ENCODE data around the gene CALM3. TPM values are rescaled to one million over a fixed set of nuclear protein-coding genes. Genes with fewer than 3 reads are reported as not detected.

The CALM3 gene
- total and polyA plus RNA-seq, 4 experiments from 2014 or later: 169 to 212 (median 191) TPM

DNA sequence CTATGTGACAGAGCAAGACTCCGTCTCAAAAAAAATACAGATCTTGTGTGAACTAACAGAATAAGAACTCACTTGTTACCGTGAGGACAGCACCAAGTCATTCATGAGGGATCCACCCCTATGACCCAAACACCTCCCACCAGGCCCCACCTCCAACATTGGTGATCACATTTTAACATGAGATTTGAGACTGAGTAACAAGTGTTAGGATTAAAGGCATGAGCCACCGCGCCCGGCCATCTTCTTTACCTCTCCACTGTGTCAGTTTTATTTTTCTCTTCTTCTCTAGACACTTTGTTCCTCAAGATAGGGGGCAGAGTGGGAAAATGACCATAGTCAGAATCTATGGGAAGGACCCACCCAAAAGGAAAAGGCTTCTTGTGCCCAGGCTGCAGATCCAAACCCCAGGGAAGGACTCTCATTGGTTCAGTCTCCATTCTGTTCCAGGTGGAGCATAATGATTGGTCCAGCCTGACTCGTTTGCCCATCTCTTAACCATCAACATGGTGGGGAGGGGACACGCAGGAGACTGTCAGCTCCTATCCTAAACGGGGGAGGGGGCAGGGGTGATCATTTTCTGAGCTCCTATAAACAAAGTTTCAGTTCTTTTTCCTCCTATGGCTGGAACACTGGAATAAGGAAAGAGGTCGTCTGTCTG, 1.3 kb upstream of the CALM3 start:
- H3K4me1 ChIP-seq (ENCODE audit: insufficient read depth, low read length): peaks cover 35% of the 10 kb centered on the region
- H3K36me3 ChIP-seq (ENCODE audit: insufficient read depth, low read length): no peaks in the 10 kb centered on the region
- DNase-seq: no peak
- Mint-ChIP-seq H3K4me1 (peaks cover 9 to 42% (median 27%) of the 10 kb centered on the region in 4 donors), H3K36me3 (peaks cover 0 to 25% of the 10 kb centered on the region in 2 donors), H3K27ac (peak overlapping the region; percentile 100), H3K27me3 (peaks cover 0 to 4% of the 10 kb centered on the region in 2 donors), H3K9me3 (peaks cover 0 to 11% (median 8%) of the 10 kb centered on the region in 8 donors), H3K4me3 (peak overlapping the region; percentile 98 to 99 (median 99))
- H3K27me3 ChIP-seq (ENCODE audit: insufficient read depth, low read length): no peaks in the 10 kb centered on the region
- POLR2A ChIA-PET (ENCODE audit: partially characterized antibody): interaction anchor here (0.5 to 8.3 kb wide), 17 partner anchors 7 to 984 kb away, joined by 3 to 301 read pairs (median 5); partner anchors contain the start of genes DACT3, FKRP, INAFM1 and PRKD2
- peaks cover 0 to 4% of the 10 kb centered on the region in 2 donors for H3K9me3 ChIP-seq (ENCODE audit: control insufficient read depth in 1 of 2, low read length in 2 of 2)
- intact Hi-C loops (cut with micrococcal nuclease): loop anchor here (1.0 to 2.0 kb wide), 2 partner anchors 34 to 71 kb away; no protein-coding TSS in a partner anchor
- CTCF ChIA-PET (ENCODE audit: partially characterized antibody): interaction anchor here (1.0 to 7.0 kb wide), 4 partner anchors 12 to 62 kb away, joined by 3 to 77 read pairs (median 10); partner anchors contain the start of gene DACT3
- H3K27ac ChIP-seq (ENCODE audit: low read depth, low read length): peak overlapping the region; percentile 97
- H3K4me3 ChIP-seq (ENCODE audit: low read length in 2 of 2): peak overlapping the region; percentile 80 to 90

DNA sequence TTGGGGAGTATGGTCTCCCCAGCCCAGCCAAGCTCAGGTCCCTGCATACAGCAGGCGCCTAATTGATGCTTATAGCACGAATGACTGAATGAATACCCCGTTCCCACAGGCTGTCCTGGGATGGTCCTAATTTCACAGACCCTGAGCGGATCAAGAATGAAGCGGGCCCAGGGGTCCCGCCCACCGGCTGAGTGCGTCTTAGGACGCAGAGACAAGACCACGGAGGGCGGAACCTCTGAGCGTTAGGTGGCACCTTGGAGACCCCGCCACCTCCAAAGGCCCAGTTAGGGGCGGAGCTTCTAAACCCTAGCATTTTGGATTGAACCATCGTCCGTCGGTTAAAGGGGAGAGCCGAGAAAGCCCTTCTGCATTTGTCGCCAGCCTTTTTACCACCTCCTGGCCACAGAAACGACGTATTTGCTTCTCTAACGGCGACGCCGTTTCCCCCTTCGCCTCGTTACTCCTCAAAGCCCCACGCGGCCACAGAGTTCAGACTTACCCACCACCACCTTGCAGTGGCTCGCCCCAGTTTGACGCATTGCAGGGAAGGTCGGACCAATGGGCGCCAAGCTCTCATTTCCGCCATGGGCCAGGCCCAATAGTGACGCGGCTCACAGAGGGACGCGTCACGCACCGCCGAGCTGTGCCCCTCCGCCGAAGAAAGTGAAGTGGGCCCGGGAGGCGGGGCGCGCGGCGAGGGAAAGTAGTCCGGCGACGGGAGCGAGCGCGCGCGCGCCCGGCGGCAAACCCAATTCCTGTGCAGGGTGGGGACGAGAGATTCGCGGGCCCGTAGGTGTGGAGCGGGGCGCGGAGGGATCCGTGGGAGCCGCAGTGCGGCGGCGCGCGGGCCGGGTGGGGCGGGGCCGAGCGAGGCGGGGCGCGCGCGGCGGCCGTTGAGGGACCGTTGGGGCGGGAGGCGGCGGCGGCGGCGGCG, 479 bp upstream of the CALM3 start:
- Mint-ChIP-seq H3K27ac (peak overlapping the region; percentile 100), H3K9me3 (peaks cover 0 to 11% (median 8%) of the 10 kb centered on the region in 8 donors), H3K4me1 (peaks cover 10 to 46% (median 30%) of the 10 kb centered on the region in 4 donors), H3K36me3 (peaks cover 0 to 26% of the 10 kb centered on the region in 2 donors), H3K4me3 (peak overlapping the region; percentile 98 to 99 (median 99)), H3K27me3 (peaks cover 0 to 4% of the 10 kb centered on the region in 2 donors)
- ChIA-PET CTCF (ENCODE audit: partially characterized antibody) (interaction anchor here (1.0 to 7.0 kb wide), 5 partner anchors 12 to 62 kb away, joined by 3 to 77 read pairs (median 10); partner anchors contain the start of gene DACT3), POLR2A (ENCODE audit: partially characterized antibody) (interaction anchor here (0.5 to 8.3 kb wide), 27 partner anchors 8 to 1857 kb away, joined by 3 to 301 read pairs (median 5); partner anchors contain the start of genes BLOC1S3, DACT3, FKRP and INAFM1)
- Histone ChIP-seq H3K36me3 (ENCODE audit: insufficient read depth, low read length) (peaks cover 4% of the 10 kb centered on the region), H3K4me1 (ENCODE audit: insufficient read depth, low read length) (peaks cover 36% of the 10 kb centered on the region), H3K27me3 (ENCODE audit: insufficient read depth, low read length) (no peaks in the 10 kb centered on the region), H3K27ac (ENCODE audit: low read depth, low read length) (peak overlapping the region; percentile 97), H3K9me3 (ENCODE audit: control insufficient read depth in 1 of 2, low read length in 2 of 2) (peaks cover 0 to 4% of the 10 kb centered on the region in 2 donors), H3K4me3 (ENCODE audit: low read length in 2 of 2) (peak overlapping the region; percentile 80 to 90)
- peak; percentile 97 to 99 (median 98) for DNase-seq
- intact Hi-C loops (cut with micrococcal nuclease): loop anchor here (1.0 to 2.0 kb wide), 3 partner anchors 11 to 72 kb away; no protein-coding TSS in a partner anchor

DNA sequence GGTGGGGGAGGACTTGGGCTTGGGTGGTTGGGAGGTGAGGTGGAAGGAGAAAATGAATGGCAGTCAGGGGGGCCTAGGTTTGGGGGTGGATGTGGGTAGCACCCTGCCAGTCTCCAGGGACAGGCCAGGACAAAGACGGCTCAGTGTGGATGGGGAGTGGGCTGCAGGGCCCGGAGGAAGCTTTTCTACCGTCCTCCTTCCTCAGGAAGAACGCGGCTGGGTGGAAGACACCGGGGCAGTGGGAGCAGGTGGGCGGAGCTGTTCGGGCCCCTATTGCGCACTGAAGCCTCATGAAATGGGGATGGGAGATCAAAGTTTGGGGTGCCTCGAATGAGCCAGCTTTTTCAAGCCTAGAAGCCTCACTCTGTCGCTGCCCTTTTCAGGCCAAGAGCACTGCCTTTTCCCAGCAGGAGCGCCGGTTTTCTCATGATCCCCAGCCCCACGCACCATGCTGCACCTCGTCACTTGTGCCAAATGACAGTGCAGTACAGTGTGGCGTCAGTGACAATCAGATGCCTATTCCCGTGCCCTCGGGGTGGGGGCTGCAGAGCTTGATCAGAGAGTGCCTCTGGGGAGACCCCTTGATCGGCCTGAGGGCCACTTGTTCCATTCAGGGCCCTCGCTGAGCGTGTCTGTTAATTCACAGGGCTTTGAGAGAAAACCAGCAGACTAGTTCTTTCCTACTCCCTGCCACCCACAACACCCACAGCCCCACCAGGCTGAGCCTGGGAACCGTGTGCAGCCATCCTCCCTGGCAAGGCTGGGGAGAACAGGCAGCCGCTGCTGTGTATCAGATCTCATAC, 1.5 kb downstream of the CALM3 start:
- peaks cover 0 to 4% of the 10 kb centered on the region in 2 donors for H3K9me3 ChIP-seq (ENCODE audit: control insufficient read depth in 1 of 2, low read length in 2 of 2)
- no peaks in the 10 kb centered on the region for H3K27me3 ChIP-seq (ENCODE audit: insufficient read depth, low read length)
- H3K36me3 Mint-ChIP-seq: peaks cover 6 to 43% of the 10 kb centered on the region in 2 donors
- peak overlapping the region; percentile 97 for H3K27ac ChIP-seq (ENCODE audit: low read depth, low read length)
- H3K27me3 Mint-ChIP-seq: peaks cover 0 to 4% of the 10 kb centered on the region in 2 donors
- H3K27ac Mint-ChIP-seq: peak overlapping the region; percentile 94 to 100 (median 95)
- peaks cover 36% of the 10 kb centered on the region for H3K4me1 ChIP-seq (ENCODE audit: insufficient read depth, low read length)
- H3K36me3 ChIP-seq (ENCODE audit: insufficient read depth, low read length): peaks cover 23% of the 10 kb centered on the region
- POLR2A ChIA-PET (ENCODE audit: partially characterized antibody): interaction anchor here (0.9 to 8.3 kb wide), 6 partner anchors 12 to 700 kb away, joined by 3 to 301 read pairs (median 4); partner anchors contain the start of genes AP2S1, DACT3, MYPOP and PRKD2
- H3K9me3 Mint-ChIP-seq: peaks cover 0 to 11% (median 8%) of the 10 kb centered on the region in 8 donors
- peak overlapping the region; percentile 96 to 99 (median 99) for H3K4me3 Mint-ChIP-seq
- peaks cover 12 to 56% (median 38%) of the 10 kb centered on the region in 4 donors for H3K4me1 Mint-ChIP-seq
- CTCF ChIA-PET (ENCODE audit: partially characterized antibody): interaction anchor here (0.9 to 7.0 kb wide), 6 partner anchors 9 to 80 kb away, joined by 3 to 77 read pairs (median 4); partner anchors contain the start of gene DACT3
- intact Hi-C loops (cut with micrococcal nuclease): no loop called here
- DNase-seq: peak in 2 of 5 donors; percentile 20 to 66
- H3K4me3 ChIP-seq (ENCODE audit: low read length in 2 of 2): peak overlapping the region; percentile 79 to 95

DNA sequence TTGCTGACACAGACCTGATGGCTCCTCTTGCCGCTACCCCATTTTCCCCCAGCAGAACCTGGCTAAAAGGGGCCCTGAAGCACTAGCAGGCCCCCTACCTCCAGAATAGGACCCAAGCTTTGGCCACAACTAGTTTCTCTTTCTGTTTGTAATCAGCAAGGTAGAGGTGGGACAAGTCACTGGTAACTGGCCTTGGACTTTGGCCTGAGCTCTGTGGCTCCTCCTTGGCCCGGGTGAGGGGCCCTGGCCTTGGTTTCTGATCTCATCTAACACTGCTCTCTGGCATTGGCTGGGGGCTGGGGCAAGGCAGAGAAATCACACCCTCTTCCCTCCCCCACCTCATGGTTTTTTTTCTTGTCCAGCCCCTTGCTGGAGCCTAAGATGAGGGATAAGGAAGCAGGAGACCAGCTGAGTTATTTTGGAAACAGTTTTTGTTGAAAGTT, 2.1 kb downstream of the CALM3 start:
- ChIA-PET POLR2A (ENCODE audit: partially characterized antibody) (interaction anchor here (0.8 to 8.3 kb wide), 2 partner anchors 12 to 87 kb away, joined by 3 to 301 read pairs; no protein-coding TSS in a partner anchor), CTCF (ENCODE audit: partially characterized antibody) (interaction anchor here (1.2 to 7.0 kb wide), 3 partner anchors 9 to 59 kb away, joined by 3 to 77 read pairs (median 4); no protein-coding TSS in a partner anchor)
- DNase-seq: no peak
- peaks cover 0 to 4% of the 10 kb centered on the region in 2 donors for H3K27me3 Mint-ChIP-seq
- Histone ChIP-seq H3K27me3 (ENCODE audit: insufficient read depth, low read length) (no peaks in the 10 kb centered on the region), H3K4me3 (ENCODE audit: low read length in 2 of 2) (peak overlapping the region; percentile 79 to 95), H3K27ac (ENCODE audit: low read depth, low read length) (peak overlapping the region; percentile 97), H3K4me1 (ENCODE audit: insufficient read depth, low read length) (peaks cover 36% of the 10 kb centered on the region), H3K9me3 (ENCODE audit: control insufficient read depth in 1 of 2, low read length in 2 of 2) (peaks cover 0 to under 1% of the 10 kb centered on the region in 2 donors), H3K36me3 (ENCODE audit: insufficient read depth, low read length) (peaks cover 29% of the 10 kb centered on the region)
- H3K4me1 Mint-ChIP-seq: peaks cover 12 to 62% (median 43%) of the 10 kb centered on the region in 4 donors
- H3K9me3 Mint-ChIP-seq: peaks cover 0 to 8% (median 4%) of the 10 kb centered on the region in 8 donors
- intact Hi-C loops (cut with micrococcal nuclease): no loop called here
- peaks cover 12 to 49% of the 10 kb centered on the region in 2 donors for H3K36me3 Mint-ChIP-seq
- peak overlapping the region; percentile 96 to 99 (median 99) for H3K4me3 Mint-ChIP-seq
- H3K27ac Mint-ChIP-seq: peak overlapping the region; percentile 94 to 100 (median 95)

DNA sequence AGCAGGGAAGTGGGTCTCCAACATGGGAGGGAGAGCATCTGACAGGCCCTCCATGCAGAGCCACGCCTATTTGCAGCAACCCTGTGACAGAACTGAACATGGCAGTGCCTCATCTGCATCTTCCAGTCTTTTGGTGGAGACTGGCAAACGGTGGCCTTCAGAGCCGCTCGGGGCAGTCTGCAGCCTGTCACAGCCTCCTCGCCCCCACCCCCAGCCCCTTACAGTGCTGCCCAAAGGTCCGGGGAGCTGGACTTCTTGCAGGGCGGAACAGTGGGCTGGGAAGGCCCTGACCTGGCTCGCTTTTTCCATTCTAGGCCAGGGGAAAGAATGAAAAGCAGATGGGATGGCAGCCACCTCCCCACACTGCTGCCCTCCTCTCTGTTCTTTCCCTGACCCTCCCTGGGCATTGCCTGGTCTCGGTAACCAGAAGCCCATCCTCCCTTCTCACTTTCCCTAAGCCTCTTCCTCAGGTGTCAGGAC, 2.7 kb downstream of the CALM3 start:
- Histone ChIP-seq H3K4me1 (ENCODE audit: insufficient read depth, low read length) (peaks cover 36% of the 10 kb centered on the region), H3K36me3 (ENCODE audit: insufficient read depth, low read length) (peaks cover 35% of the 10 kb centered on the region), H3K27me3 (ENCODE audit: insufficient read depth, low read length) (no peaks in the 10 kb centered on the region), H3K4me3 (ENCODE audit: low read length in 2 of 2) (no peak overlapping the region), H3K27ac (ENCODE audit: low read depth, low read length) (peak overlapping the region; percentile 97), H3K9me3 (ENCODE audit: control insufficient read depth in 1 of 2, low read length in 2 of 2) (no peaks in the 10 kb centered on the region)
- Mint-ChIP-seq H3K27me3 (peaks cover 0 to 4% of the 10 kb centered on the region in 2 donors), H3K4me1 (peaks cover 12 to 65% (median 45%) of the 10 kb centered on the region in 4 donors), H3K36me3 (peaks cover 16 to 53% of the 10 kb centered on the region in 2 donors), H3K9me3 (peaks cover 0 to 3% (median 0%) of the 10 kb centered on the region in 8 donors), H3K4me3 (peak overlapping the region; percentile 96 to 99 (median 99)), H3K27ac (peak overlapping the region; percentile 94 to 100 (median 95))
- CTCF ChIA-PET (ENCODE audit: partially characterized antibody): interaction anchor here (1.2 to 7.0 kb wide), 2 partner anchors 8 to 59 kb away, joined by 4 to 77 read pairs; no protein-coding TSS in a partner anchor
- no peak for DNase-seq
- POLR2A ChIA-PET (ENCODE audit: partially characterized antibody): interaction anchor here (0.8 to 8.3 kb wide), 2 partner anchors 11 to 88 kb away, joined by 3 to 301 read pairs; no protein-coding TSS in a partner anchor
- intact Hi-C loops (cut with micrococcal nuclease): no loop called here
